Upper lobe of right lung (tissue), 1 donor: ENCODE measurements around the gene NVL. TPM values are rescaled to one million over a fixed set of nuclear protein-coding genes. Genes with fewer than 3 reads are reported as not detected.

ENCODE experiments used
- ATAC-seq: fragments of 200-7000 bp; cut with Tn5 transposase; one replicate; pipeline ENCODE4 v1.9.1; 2020; ENCODE audit warnings: mild to moderate bottlenecking, moderate library complexity
- DNase-seq: peaks from one replicate; pipeline ENCODE4 v3.0.0-alpha.2; 2020
- H3K27ac ChIP-seq: fragments of 200-600 bp; one replicate; pipeline ENCODE4 v1.8.0; 2022
- H3K27me3 ChIP-seq: fragments of 200-600 bp; one replicate; pipeline ENCODE4 v1.8.0; 2022; ENCODE audit warnings: mild to moderate bottlenecking
- H3K36me3 ChIP-seq: fragments of 200-600 bp; one replicate; pipeline ENCODE4 v1.8.0; 2022
- H3K4me1 ChIP-seq: fragments of 200-600 bp; one replicate; pipeline ENCODE4 v1.8.0; 2022
- H3K4me3 ChIP-seq: fragments of 200-600 bp; one replicate; pipeline ENCODE4 v1.8.0; 2022; ENCODE audit warnings: mild to moderate bottlenecking
- H3K9me3 ChIP-seq: fragments of 200-600 bp; one replicate; pipeline ENCODE4 v1.8.0; 2022
- intact Hi-C: fragments of 100-400 bp; cut with DNase I; formaldehyde crosslinking; loops from one replicate; pipeline ENCODE4 v1.11.0; 2022
- total RNA-seq: library from RNA; stranded (reverse); fragmentation: NEBNext Ultra II Directional; extraction: Animal tissue kit (Norgen Biotek cat#: 25700); gene quantifications from one replicate; pipeline ENCODE4 v1.2.1, GENCODE V29; 2021
- TF ChIP-seq, protein P1 (sequence below): fragments of 200-600 bp; IDR thresholded peaks from one replicate; pipeline ENCODE4 v1.8.0; 2022; ENCODE audit warnings: antibody characterized with exemption
- donor health status: DM: no; HTN: yes; CAD: no; lungs with severe emphysema.

NVL gene
- total RNA-seq, 1 donor from 2014 or later: 24.1 TPM

DNA sequence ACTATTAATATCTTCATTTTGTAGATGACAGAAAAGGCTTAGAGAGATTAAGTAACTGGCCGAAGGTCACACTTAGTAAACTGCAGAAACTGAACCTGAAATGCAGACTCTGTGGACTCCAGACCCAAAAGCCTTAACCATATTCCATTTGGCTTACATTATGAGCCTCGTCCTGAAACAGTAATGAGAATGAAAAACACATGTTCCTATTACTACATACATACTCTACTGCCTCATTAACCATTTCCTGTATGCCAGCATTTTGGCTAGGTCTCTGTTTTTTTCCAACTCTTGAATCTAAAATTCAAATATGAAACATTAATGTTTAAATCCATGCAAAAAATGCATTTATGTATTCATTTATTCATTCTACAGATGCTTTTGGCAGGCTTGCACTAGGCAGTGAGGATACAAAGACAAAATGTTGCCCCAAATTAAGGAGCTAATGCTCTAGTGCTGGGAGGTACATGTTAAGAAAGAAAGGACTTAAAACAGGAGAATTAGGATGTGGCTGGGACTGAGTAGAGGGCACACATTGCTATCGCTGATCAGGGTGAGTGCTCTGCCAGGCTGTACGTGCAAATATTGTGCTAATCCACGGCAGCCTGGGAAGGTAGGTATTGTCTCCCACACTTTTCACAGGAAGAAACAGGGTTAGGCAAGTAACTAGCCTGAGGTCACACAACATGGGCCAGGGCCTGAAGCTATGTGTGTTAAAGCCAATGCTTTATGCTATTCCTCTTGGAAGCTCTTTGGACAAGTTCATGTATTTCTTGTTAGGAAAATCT lies 133.0 kb downstream of the NVL start:
- no peak overlapping the region for H3K4me3 ChIP-seq
- TF ChIP-seq, protein P1, sequence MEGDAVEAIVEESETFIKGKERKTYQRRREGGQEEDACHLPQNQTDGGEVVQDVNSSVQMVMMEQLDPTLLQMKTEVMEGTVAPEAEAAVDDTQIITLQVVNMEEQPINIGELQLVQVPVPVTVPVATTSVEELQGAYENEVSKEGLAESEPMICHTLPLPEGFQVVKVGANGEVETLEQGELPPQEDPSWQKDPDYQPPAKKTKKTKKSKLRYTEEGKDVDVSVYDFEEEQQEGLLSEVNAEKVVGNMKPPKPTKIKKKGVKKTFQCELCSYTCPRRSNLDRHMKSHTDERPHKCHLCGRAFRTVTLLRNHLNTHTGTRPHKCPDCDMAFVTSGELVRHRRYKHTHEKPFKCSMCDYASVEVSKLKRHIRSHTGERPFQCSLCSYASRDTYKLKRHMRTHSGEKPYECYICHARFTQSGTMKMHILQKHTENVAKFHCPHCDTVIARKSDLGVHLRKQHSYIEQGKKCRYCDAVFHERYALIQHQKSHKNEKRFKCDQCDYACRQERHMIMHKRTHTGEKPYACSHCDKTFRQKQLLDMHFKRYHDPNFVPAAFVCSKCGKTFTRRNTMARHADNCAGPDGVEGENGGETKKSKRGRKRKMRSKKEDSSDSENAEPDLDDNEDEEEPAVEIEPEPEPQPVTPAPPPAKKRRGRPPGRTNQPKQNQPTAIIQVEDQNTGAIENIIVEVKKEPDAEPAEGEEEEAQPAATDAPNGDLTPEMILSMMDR: no peak
- peaks cover 18% of the 10 kb centered on the region for H3K36me3 ChIP-seq
- no peaks in the 10 kb centered on the region for H3K4me1 ChIP-seq
- no peak for DNase-seq
- no peak for ATAC-seq
- no peak overlapping the region for H3K27ac ChIP-seq
- no peaks in the 10 kb centered on the region for H3K27me3 ChIP-seq
- no peaks in the 10 kb centered on the region for H3K9me3 ChIP-seq
- intact Hi-C loops: no loop called here

DNA sequence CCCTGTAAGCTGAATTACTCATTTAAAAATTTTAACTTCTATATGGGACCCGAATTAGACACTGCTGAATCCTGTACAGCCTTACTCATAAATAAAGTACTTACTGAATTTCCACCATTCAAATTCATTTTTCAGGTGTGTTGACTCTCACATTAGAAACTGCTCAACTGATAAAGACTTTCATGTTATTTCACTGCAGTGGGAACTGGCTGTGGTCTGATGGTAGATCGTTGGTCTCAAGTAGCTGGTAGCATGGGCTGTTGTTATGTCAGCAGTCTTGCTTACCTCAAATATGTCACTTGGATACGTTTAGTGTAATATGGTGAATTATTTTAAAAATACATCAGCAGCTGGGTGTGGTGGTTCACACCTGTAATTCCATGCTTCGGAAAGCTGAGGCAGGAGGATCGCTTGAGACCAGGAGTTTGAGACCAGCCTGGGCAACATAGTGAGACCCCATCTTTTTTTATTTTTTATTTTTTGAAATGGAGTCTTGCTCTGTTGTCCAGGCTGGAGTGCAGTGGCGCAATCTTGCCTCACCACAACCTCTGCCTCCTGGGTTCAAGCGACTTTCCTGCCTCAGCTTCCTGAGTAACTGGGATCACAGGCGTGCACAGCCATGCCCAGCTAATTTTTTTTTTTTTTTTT lies 136.5 kb downstream of the NVL start:
- intact Hi-C loops: no loop called here
- ATAC-seq: no peak
- Histone ChIP-seq H3K4me3 (no peak overlapping the region), H3K9me3 (no peaks in the 10 kb centered on the region), H3K27ac (no peak overlapping the region), H3K4me1 (no peaks in the 10 kb centered on the region), H3K27me3 (no peaks in the 10 kb centered on the region), H3K36me3 (peaks cover 39% of the 10 kb centered on the region)
- no peak for DNase-seq
- TF ChIP-seq, protein P1: no peak

DNA sequence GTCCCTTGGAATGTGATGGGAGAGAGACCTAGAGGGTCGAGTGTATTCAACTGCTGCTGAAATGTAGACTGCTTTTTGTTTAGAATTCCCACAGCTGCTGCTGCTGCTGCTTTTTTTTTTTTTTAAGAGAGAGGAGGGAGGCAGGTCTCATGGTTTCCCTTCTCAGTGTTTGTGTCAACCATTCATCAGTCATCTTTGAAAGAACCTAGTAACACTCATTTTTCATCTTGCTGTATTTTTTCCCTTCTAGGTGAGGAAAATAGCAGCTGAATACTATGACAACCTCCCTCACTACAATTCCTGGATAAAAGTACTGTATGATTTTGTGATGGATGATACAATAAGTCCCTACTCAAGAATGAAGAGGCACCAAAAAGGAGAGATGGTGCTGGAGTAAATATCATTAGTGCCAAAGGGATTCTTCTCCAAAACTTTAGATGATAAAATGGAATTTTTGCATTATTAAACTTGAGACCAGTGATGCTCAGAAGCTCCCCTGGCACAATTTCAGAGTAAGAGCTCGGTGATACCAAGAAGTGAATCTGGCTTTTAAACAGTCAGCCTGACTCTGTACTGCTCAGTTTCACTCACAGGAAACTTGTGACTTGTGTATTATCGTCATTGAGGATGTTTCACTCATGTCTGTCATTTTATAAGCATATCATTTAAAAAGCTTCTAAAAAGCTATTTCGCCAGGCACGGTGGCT lies 137.7 kb downstream of the NVL start:
- no peak for ATAC-seq
- peaks cover 39% of the 10 kb centered on the region for H3K36me3 ChIP-seq
- intact Hi-C loops: no loop called here

DNA sequence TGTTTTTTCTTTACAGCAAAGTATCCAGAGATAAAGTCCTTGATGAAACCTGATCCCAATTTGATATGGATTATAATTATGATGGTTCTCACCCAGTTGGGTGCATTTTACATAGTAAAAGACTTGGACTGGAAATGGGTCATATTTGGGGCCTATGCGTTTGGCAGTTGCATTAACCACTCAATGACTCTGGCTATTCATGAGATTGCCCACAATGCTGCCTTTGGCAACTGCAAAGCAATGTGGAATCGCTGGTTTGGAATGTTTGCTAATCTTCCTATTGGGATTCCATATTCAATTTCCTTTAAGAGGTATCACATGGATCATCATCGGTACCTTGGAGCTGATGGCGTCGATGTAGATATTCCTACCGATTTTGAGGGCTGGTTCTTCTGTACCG lies 140.4 kb downstream of the NVL start:
- Histone ChIP-seq H3K36me3 (peaks cover 39% of the 10 kb centered on the region), H3K4me3 (no peak overlapping the region), H3K27ac (no peak overlapping the region), H3K4me1 (peaks cover 9% of the 10 kb centered on the region), H3K27me3 (no peaks in the 10 kb centered on the region), H3K9me3 (no peaks in the 10 kb centered on the region)
- TF ChIP-seq, protein P1: no peak
- ATAC-seq (no peak), DNase-seq (no peak)
- intact Hi-C loops: no loop called here

More for the DNA sequence above, 137.7 kb downstream of the NVL start:
- H3K9me3 ChIP-seq: no peaks in the 10 kb centered on the region
- no peaks in the 10 kb centered on the region for H3K27me3 ChIP-seq
- H3K4me1 ChIP-seq: no peaks in the 10 kb centered on the region
- no peak overlapping the region for H3K27ac ChIP-seq
- H3K4me3 ChIP-seq: no peak overlapping the region
- TF ChIP-seq, protein P1: no peak
- DNase-seq: no peak

DNA sequence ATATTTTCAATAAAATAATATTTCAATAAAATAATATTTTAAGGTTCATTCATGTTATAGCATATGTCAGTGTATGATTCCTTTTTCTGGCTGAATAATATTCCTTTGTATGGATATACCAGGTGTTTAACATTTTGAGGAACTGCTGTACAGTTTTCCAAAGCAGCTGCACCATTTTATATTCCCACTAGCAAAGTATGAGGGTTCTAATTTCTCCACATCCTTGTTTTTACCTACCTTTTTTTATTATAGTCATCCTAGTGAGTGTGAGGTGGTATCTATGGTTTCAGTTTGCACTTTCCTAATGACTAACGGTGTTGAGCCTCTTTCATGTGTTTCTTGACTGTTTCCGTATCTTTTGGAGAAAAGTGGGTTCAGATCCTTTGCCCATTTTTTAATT lies 141.7 kb downstream of the NVL start:
- TF ChIP-seq, protein P1: no peak
- H3K27ac ChIP-seq: no peak overlapping the region
- no peak overlapping the region for H3K4me3 ChIP-seq
- peaks cover 33% of the 10 kb centered on the region for H3K36me3 ChIP-seq
- DNase-seq (no peak), ATAC-seq (no peak)
- H3K4me1 ChIP-seq: peaks cover 15% of the 10 kb centered on the region
- no peaks in the 10 kb centered on the region for H3K27me3 ChIP-seq
- intact Hi-C loops: no loop called here
- H3K9me3 ChIP-seq: no peaks in the 10 kb centered on the region
